Caki2 (cell line): ENCODE data around the gene SREK1. TPM values are rescaled to one million over a fixed set of nuclear protein-coding genes. Genes with fewer than 3 reads are reported as not detected.

Experiments used
- DNase-seq: peaks from one replicate; pipeline ENCODE4 v3.0.0-alpha.2; 2015; ENCODE audit warnings: low read depth
- in situ Hi-C: cut with HindIII; loops from 2 replicates; pipeline ENCODE4 v1.10.0; 2016; ENCODE audit warnings: low sequenced_read_pairs, low pct_unique_long_range_greater_than_20kb, mixed read lengths
- total RNA-seq: library from RNA; depleted of rRNA; stranded (reverse); fragments of >200 nt; shearing (Covaris generic); gene quantifications from 2 replicates; pipeline ENCODE4 v1.2.3, GENCODE V29; 2014; ENCODE audit warnings: low replicate concordance

Gene SREK1
- total RNA-seq, 1 experiment from 2014 or later, result 6.1 TPM

DNA sequence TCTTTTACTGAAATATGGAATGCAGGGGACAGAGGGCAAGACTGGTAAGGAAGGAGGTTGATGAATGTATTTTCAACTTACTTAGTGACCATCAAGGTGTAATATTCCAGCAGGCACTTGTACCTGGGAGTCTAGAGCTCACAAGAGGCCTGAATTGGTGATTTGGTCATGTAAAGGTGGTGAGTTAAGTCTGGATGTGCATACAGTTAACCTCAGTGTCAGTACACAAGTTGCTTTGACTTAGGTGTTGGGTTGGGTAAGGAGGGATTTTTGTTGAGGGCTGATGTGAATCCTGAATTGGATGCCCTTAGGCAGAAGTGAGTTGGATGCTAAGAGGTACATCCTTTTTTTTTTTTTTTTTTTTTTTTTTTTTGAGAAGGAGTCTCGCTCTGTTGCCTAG lies 7.4 kb downstream of the SREK1 start:
- in situ Hi-C loops, result no loop called here
- no peak for DNase-seq

DNA sequence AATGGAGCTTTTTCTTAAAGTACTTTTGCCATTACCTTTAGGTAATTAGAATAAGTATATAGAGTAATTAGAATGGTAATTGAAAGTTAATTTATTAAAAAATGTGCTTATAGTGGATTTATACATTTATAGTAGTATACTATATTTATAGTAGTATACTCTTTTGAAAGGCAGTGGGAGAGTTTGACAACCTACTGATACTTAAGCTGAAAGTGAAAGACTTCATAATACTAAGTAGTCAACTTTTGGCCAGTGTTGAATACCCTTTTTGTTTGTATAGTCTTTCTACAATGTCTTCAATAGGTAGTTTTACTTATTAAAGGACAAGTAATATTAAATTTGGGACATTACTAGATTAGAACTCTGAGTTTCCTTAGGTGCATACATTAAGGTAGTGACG lies 12.9 kb downstream of the SREK1 start:
- DNase-seq, result no peak
- in situ Hi-C loops, result no loop called here

DNA sequence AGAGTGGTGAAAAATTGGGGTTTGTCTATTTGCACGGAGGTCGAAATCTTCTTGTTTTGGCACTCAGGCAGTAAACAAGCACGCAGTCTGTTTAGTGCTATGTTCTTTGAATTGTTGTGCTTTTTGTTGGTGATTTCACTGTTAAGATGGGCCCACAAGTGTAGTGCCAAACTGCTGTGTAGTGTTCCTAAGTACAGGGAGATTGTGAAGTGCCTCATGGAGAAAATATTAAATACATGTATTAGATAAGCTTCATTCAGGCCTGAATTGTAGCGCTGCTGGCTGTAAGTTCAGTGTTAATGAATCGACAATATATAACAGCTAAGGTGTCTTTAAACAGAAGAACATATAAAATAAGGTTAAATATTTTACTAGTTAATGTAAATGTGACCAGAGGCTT lies 17.3 kb downstream of the SREK1 start:
- in situ Hi-C loops, result no loop called here
- DNase-seq, result no peak

DNA sequence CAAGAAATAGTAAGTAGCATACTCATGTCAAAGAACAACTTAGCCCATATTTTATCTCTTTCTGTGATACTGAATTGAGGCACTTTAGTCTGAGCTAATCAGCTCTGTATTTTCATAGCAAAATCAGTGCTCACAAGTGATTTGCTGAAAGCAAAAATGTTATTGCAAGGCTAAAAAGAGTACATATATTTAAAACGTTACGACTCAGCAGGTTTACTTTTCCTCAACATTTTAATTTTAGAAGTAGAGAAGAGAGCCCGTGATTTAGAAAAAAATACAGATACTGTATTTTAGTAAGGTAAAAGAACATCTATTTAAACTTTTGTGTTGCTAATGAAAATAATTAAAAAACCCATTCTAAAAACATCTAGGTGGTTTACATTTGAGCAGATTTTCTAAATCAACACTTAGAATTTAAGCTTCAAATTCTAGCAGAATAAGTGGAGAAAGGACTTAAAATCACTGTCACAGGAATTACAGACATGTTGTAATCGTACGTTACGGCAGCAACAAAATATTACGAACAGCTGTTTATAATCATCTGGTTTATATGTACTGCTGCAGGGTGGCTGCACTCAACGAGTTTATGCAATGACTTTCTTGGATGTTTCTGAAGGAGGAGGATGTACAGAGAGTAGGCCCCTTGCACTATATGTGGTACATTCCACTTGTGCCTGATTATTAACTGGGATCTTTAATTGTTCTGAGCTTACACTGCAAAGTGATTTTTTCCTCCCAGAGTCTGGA lies 20.1 kb downstream of the SREK1 start:
- DNase-seq, result no peak
- in situ Hi-C loops, result no loop called here

DNA sequence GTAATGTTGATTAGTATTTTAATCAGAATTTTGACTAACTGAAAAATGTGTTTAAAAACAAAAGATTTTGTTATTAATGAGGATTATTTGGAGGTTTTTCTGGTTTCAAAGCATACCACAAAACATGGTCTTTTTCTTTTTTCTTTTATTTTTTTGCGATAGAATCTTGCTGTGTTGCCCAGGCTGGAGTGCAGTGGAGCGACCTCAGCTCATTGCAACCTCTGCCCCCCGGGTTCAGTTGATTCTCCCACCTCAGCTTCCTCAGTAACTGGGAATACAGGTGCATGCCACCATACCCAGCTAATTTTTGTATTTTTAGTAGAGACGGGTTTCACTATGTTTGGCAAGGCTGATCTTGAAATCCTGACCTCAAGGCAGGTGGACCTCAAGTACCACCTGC lies 24.1 kb downstream of the SREK1 start:
- in situ Hi-C loops, result no loop called here
- no peak for DNase-seq

DNA sequence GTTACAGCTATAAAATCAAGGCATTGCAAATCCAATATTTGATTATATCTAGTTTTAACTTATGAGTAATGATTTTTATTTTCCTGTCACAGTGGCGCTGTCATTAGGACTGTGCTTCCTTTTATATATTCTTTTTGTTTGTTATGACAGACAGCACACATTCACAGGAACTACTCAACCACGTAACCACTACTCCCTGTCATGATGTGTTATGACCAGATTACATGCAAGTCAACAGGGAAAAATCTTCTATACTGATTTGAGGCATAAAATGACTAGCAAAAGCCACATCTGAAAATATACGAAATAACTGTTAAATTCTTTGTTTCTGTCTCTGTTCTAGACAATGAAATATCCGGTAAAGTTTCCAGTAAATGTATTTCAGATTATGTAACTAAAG lies 25.4 kb downstream of the SREK1 start:
- DNase-seq, result peak; percentile 42
- in situ Hi-C loops, result no loop called here

DNA sequence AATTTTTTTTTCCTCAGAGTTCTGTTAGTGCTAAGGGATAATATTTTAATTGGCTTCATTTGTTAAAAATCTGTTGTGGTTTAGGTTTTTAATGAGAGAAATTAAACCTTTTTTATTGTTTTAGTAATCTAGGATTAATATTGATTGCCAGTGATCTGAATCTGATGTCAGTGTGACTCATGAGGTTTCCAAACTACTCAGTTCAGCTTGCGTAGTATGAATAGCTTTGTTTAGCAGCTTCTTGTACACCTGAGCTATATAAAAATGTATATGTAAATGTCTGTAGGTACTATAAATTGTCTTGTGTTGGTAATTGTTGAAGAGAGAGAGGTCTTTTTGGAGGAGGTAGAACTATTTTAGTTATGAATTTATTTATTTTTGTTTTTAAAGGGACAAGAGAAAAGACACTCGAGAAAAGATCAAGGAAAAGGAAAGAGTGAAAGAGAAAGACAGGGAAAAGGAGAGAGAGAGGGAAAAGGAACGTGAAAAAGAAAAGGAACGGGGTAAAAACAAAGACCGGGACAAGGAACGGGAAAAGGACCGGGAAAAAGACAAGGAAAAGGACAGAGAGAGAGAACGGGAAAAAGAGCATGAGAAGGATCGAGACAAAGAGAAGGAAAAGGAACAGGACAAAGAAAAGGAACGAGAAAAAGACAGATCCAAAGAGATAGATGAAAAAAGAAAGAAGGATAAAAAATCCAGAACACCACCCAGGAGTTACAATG lies 26.3 kb downstream of the SREK1 start:
- DNase-seq, result no peak
- in situ Hi-C loops, result no loop called here

DNA sequence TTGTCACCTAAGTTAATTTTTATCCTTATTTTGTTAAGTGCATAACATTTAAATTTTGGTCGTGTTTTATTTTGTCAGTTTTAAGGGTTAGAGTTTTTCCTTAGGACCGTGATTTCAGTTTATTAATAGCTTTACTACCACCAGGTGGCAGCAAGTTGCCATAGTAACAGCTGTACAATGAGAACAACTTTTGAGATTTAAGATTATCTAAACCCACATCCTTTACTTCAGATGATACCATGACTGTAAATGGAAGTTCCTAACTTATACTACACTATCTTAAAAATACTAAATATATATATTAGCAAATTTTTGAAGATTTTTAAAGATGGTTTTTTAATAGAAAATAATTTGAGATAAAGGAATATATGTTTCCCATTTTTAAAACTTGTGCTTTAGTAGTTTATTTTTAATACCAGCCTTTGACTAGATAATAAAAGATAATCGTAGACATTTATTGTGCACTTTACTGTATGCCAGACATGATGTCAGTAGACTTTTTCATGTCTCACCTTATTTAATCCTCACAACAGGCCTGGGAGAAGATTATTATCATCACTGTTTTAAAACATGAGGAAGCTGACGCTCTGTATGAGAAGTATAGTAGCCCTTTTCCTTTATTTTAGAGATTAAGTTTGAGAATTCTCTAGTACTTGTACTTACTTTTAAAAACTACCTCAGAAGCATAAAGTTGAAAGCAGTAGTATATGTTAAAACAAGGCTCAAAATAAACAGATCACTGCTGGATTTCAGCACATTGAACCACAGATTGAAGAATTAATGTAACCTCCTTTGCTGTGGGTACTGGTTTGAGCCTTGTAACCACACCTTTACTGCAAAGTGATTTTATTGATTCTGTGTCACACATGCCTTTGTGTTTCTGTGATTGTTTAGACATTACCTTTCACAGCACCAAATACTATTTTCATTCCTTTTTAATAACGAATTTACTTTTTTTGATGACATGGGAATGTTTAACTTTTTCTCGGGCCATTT lies 27.5 kb downstream of the SREK1 start:
- in situ Hi-C loops, result no loop called here

DNA sequence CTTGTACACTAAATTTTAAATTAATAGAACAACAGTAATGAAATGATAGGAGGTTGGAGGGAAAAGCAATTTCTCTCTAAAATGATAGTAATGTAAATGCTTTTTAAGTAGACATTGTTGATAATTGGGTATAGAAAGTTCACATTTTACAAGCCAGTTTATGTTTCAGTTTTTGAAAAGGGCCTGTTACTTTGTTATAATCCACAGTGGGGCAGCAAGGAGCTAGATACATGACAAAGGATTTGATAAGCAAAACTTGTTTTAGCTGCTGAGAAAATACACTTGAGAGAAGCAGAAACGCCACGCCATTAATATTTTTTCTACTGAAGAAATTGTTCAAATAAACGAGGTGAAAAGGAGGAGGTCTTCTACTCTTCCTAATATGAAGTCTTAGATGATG lies 30.2 kb downstream of the SREK1 start:
- peak; percentile 4 for DNase-seq
- in situ Hi-C loops, result no loop called here

More for the DNA sequence above, 27.5 kb downstream of the SREK1 start:
- peak; percentile 8 for DNase-seq

DNA sequence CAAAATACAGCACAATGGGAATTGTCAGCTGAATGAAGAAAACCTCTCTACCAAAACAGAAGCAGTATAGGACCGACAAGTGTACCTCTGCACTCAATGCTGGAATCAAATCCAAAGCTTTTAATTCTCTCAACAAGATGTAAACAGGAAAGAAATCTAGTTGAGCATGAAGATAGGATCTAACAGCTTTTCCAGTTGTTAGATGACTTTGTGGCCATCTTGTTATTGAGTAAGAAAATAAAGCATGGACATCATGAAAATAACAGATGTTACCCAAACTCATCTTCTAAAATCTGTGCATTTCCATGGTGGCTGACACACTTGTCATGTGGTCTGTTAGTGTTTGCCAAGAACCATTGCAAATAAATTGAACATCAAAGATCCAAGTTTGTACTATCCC lies 34.7 kb downstream of the SREK1 start:
- DNase-seq, result no peak
- in situ Hi-C loops, result no loop called here

DNA sequence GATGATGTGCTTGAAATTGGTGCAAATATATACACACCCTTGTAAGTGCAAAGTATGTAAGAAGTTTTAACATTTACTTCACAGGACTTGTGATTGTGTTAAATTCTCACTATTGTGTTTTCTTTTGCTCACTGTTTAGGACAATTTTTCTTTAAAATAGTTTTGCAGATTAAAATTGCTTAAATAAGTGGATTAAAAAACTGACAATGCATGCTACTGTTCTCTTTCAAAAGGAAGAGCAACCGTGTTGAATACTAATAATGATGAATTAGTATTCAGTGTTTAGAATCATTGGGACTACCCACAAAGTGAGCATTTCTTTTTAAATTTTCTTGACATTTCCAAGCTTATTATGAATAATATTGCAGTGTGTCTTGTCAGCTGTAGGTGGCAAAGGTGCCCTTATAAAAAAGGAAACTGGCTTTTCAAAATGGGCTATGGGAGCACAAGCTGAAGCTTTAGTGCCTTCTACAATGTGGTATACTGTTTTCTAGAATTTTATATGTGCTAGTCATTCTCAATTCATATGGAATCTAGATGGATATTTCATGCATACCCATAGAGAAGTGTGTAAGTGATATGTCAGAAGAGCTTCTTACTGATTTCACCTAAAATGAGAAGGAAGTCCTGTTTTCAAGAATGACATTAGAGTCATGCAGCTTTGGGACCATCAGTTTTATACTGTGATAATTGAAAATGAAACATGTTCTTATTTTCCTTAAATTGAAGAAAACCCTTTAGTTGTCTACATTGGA lies 35.4 kb downstream of the SREK1 start:
- in situ Hi-C loops, result no loop called here

DNA sequence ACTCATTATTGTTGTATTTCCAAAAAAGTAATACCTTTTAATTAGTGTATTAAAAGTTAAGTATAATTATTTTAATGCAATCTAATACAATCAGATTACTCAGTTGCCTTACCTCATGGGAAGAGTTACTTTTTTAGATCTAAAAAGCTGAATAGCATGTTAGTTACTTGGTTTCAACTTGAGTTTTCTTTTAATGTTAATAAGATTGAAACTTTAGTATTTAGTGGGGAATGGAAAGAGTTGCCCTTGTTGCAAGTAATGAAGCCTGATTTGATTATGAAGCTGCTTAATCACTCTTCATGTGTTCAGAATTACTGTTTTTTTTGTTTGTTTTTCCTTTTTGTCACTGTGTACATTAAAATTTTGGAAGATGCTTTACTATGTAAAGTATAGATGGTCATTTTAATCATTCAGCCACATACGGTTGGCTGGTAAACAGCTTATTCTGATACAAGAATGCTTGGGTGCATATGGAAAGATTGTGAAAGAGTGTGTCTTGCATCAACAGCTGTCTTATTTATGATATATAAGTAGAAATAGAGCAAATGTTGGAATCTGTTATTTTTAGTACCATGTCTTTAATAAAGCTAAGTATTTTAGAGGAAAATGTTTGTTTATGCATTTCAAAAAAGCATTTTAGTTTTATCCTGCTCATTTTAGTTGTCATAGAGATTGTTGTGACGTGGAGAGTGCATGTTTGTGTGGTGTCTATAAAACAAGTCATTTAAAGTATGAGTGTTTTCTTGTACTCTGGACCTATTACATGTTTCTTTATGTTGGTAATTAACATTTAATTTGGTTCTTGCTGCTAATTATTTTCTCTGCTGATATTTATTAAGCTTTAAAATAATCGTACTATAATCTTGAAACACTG lies 36.4 kb downstream of the SREK1 start:
- in situ Hi-C loops, result no loop called here
- no peak for DNase-seq

More for the DNA sequence above, 35.4 kb downstream of the SREK1 start:
- no peak for DNase-seq

DNA sequence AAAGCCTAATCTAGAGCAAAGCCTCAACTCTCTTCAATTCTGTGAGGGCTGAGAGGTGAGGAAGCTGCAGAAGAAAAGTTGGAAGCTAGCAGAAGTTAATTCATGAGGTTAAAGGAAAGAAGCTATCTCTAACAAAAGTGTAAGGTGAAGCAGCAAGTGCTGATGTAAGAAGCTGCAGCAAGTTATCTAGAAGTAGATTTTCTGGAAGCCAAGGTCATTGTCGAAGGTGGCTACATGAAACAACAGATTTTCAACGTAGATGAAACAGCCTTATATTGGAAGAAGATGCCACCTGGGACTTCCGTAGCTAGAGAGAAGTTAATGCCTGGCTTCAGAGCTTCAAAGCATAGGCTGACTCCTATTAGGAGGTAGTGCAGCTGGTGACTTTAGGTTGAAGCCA lies 42.0 kb downstream of the SREK1 start:
- no peak for DNase-seq
- in situ Hi-C loops, result no loop called here

DNA sequence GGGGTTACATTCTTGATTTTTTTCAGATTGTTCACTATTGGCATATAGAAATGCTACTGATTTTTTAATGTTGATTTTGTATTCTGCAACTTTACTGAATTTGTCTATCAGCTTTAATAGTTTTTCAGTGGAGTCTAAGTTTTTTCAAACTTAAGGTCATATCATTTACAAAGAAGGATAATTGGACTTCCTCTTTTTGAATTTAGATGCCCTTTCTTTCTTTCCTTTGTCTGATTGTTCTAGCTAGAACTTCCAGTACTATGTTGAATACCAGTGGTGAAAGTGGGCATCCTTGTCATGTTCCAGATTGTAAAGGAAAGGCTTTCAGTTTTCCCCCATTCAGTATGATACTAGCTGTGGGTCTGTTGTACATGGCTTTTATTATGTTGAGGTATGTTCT lies 49.3 kb downstream of the SREK1 start:
- no peak for DNase-seq
- in situ Hi-C loops, result no loop called here

DNA sequence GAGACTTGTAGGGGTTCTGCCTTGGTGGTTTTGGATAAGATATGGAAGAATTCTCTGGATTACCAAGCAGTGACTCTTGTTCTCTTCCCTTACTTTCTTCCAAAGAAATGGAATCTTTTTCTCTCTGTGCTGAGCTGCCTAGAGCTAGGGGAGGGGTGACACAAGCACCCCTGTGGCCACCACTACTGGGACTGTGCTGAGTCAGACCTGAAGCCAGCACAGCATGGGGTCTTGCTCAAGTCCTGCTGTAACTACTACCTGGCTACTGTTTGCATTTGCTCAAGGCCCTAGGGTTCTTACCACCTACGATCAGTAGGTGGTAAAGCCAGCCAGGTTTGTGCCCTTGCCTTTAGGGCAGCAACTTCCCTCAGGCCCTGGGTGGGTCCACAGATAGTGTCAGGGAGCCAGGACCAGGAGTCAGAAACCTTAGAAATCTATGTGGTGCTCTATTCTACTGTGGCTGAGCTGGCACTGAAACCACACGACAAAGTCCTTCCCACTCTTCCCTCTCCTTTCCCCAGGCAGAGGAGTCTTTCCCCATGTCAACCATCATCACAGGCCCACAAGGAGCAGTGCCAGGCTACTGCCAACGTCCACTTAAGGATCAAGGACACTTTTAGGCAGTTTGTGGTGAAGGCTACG lies 53.8 kb downstream of the SREK1 start:
- in situ Hi-C loops, result no loop called here
- no peak for DNase-seq

DNA sequence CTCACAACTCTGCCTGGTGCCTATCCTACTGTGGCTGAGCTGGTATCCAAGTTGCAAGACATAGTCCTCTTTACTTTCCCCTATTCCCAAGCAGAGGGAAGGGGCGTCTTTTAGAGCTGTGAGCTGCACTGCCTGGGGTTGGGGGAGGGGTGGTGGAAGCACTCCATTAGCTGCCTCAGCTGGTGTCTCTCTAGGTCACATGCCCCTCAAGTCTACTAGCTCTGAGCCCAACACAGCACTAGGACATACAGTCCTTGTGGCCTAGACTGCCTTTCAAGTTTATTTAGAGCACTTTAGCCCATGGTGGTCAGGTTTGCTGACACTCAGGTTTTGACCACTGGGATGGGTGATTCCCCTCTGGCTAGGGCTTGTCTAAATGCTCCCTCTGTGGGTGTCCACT lies 54.7 kb downstream of the SREK1 start:
- in situ Hi-C loops, result no loop called here
- no peak for DNase-seq

DNA sequence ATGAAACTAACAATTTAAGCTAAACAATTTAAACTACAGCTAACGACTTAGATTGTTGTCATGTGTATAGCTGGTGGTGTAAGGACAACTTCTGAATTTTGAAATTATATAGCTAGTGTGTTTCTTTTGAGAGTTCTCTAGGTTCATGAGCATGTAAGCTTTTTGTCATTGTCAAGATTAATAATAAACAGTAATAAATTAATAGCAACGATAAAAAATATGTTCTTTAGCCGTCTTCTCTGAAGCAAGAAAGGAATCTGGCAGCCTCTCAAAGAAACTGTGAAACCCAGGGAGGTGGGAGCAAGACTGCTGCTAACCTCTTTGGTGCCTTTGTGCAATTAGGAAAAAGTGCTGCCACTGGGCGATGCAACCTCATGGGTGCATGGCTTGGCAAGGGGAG lies 59.4 kb downstream of the SREK1 start:
- in situ Hi-C loops, result no loop called here
- no peak for DNase-seq
